TTC549 (cell line): Measurements from ENCODE around the gene CCDC3.
"Not testable (repeated sequence)": the region's sequence is repeated elsewhere in the genome, so short reads cannot be mapped to it uniquely, and the experiment has no call there.

Experiments
- FAIRE-seq: peaks from 2 replicates; lab custom pipeline; 2012; peaks lifted over from hg19 to GRCh38; lab: Jason Lieb, UNC

CCDC3 gene

GRCh38 chr10:13001041-13001886, at the start of gene CCDC3:
Gene CCDC3 (minus strand): TSS chr10:13001713. CDS start chr10:13001570, 143 bp downstream.
- no peak for FAIRE-seq

- FAIRE-seq = no peak
Observed at GRCh38 chr10:13051126-13051694, 49.7 kb upstream of the CCDC3 start.

DNA sequence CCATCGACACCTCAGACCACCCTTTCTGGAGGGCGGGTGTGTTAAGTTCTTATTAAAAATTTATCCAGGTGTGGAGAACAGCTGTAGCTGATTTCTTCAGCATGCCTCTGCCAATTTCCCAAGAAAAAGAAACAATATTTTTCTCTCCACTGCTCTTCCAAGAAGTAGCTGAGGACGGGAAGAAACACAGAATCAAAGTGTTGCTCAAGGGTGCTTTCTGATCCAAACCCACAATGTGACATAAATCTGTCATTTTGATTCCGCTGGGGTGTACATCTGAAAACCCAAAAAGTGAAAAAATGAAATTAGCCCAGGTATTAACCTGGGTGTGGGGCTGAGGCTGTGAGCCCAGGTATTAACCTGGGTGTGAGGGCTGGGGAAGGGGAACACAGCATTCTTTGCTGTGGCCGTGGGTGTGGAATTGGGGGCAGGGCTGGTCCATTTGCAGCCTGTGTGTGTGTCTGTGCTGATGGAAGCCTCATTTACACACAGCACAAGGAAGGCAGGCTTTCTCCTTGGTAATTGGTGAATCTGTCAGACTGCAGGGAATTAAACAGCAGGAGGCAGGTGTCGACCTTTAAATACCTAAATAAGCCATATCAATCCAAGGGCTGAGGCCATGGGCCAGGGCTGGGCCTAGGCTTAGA, 48.4 kb upstream of the CCDC3 start:
- FAIRE-seq = no peak

DNA sequence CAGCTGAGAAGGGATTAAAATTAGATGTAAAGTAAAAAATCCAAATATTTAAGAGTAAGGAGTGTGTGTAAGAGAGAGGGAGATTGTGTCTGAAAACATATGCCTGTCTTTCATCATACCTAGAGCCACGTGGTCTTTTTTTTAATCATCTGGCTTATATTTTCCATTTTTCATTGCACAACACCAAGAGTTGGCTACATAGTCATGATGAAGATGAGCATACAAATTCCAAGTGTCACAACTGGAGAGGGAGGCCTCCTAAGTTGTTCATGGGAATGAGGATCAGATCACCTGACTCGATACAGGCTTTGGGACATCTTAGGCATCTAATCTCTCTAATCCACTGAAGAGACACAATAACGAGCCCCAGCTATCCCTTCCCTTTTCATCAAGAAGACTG, 47.2 kb upstream of the CCDC3 start:
- no peak for FAIRE-seq

DNA sequence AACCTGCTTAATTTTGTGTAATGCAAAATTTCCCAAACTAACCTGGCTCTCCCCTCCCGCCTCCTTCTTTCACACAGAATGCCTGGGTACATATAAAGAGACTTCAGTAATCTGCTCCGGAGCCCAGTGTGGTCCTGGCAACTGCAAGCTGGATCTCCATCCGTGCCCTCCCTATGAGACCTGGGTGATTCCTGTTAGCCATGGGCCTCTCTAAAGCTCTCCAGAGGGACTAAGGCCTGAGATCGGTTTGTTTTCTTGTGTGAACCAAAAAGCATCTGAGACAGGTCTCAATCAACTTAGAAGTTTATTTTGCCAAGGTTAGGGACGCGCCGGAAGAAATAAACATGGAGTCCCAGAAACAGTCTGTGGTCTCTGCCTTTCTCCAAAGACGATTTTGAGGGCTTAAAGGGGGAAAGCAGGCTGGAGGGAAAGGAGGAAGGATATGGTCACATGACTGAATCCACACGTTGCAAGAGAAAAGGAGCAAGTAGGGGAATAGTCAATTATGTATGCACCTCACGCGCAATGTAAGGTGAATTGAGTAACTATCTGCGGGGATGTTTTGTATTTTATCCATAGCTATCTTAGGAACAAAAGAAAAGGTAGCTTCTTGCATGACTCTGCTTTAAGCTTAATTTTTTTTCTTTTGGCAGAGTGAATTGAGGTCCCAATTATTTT, 46.2 kb upstream of the CCDC3 start:
- FAIRE-seq = no peak

DNA sequence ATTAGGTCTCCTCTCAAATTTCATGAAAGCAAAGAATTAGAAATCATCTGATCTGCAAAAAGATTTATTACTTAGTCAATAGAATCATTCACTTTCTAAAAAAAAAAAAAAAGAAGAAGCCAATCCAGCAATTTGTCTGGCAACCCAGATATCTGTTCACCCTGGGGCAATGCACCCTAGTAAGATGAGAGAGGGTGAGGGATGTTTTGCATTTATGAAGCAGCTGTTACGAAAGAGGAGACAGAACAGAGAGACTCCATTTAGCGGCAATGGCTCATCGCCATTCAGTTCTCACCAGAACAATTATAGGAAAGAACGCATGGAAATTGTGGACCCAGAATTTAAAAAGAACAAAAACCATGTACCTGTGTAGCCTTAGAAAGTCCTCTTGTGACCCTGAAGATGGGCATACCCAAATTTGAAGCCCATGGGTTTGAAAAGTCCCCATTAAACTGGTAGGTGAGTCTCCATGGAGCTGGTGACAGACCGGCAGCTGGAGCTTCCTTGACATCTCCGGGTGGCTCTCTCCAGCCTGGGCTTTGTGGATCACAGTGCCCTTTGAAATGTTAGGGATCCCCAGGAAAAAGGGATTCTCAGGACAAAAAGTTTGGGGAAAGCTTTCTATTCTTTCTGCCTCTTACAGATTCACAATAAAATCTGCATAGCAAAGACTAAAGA, 45.5 kb upstream of the CCDC3 start:
- FAIRE-seq = no peak

GRCh38 chr10:13043520-13043919, 42.0 kb upstream of the CCDC3 start:
- FAIRE-seq = no peak

- FAIRE-seq = no peak
Observed at GRCh38 chr10:13039761-13040160, 38.2 kb upstream of the CCDC3 start.

DNA sequence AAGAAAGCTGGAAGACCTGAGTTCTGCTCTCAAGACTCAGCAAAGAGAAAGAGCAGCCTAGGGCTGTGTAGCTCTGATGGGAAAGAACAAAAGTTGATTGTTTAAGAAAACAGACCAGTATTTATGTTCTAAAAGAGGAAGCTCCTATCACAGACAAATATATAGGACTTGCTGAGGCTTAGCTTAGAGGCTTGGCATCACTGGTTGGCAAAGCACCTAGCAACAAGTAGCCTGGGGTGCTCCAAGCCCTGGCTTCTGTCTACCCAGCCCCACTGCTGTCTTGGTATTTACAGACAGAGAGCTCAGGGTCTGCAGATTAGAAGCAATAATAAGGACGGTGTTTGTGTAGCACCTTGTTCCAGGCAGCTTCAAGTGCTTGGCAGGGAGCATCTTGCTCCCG, 36.9 kb upstream of the CCDC3 start:
- FAIRE-seq = no peak

DNA sequence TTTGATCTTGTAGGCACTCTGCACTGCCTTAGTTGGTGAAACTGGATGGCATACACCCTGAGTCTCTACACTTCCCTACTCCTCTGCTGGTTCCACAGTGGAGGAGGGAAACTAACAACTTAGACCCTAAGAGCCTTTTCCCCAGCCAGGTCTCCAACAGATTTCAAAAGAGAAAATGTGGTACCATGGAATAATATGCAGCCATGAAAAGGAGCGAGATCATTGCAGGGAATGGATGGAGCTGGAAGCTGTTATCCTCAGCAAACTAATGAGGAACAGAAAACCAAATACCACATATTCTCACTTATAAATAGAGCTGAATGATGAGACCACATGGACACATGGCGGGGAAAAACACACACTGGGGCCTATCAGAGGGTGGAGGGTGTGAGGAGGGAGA, 36.3 kb upstream of the CCDC3 start:
- FAIRE-seq = no peak

DNA sequence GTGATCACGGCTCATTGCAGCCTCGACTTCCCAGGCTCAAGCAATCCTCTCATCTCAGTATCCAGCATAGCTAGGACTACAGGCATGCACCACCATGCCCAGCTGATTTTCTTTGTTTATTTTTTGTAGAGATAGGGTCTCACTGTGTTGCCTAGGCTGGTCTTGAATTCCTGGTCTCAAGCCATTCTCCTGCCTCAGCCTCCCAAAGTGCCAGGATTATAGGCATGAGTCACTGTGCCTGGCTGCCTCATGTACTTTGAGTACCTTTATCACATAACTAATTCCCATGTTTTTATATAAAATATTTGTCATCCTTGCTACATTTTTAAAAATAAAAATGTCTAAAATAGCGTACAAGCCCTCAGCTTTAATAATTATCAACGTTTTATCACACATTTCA, 35.3 kb upstream of the CCDC3 start:
- FAIRE-seq = no peak

- not testable (repeated sequence) for FAIRE-seq
Observed at GRCh38 chr10:13035731-13036130, 34.2 kb upstream of the CCDC3 start.

- FAIRE-seq = no peak
Observed at GRCh38 chr10:13026873-13027272, 25.4 kb upstream of the CCDC3 start.

DNA sequence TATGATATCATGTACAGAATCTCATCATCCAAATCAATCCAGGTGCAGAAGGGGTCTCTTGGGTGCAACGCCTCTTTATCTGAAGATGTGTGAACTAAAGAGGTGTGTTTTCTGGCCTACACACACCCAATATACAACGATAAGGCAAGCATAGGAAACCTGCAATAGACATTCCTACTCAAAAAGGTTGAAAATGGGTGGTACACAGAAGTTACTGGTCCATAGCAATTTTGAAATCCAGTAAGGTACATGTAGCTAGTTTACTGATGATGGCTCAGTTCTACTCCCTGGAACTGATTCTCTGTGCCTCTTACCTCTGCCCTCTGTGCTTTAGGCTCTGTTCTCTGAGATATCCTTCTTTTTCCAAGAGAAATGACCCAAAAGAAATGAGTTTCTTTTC, 22.2 kb upstream of the CCDC3 start:
- FAIRE-seq = no peak

DNA sequence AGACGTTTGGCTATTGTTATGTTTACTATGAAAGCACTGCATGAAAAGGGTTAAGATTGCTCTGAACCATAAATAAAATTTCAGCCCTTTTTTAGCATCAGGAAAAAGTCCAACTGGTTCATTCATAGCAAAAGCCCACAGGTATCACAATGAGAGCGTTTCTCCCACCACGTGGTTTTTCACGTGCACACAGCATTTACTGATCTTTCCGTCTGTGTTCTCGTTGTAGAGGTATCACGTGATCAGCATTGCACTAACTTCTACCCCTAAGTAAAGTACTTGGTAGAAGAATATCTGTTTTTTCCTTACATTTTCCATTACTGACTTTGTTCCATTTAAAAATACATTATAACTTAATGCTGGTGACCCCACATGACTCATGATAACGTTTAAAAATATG, 17.8 kb upstream of the CCDC3 start:
- no peak for FAIRE-seq

- no peak for FAIRE-seq
Observed at GRCh38 chr10:13018171-13018570, 16.7 kb upstream of the CCDC3 start.

DNA sequence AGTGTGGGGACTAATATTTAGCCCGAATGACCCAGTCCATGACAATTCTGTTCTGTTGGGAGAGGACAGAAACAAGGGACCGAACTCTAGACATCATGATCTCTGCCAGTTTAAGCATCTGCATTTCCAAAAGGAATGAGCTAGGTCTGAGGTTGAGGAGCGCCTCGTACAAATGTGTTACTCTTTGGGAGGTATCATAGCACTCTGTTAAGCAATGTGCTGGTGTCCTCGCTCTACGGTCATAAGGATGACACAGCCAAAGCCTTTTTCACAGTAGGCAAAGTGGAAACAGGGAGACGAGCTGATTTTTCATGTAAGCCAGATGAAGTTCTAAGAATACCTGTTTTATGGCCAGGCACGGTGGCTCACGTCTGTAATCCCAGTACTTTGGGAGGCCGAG, 15.4 kb upstream of the CCDC3 start:
- FAIRE-seq = no peak

DNA sequence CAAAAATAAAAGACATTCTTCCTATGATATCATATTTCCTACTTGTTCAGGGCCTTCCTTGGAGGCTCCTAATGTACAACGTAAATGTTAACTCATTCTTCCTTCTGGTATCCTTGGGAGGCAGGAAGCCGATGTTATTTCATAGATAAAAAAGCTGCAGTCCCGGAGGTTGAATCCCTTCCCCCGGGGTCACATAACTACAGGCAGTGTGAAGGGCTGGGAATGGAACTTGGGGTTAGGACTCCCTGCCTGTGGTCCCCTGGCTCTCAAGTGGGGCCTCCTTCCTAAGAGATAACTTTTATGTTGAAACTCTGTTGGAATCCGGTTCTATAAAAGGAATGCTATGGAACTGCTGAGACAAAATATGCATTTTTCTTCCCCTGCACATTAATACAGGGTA, 14.9 kb upstream of the CCDC3 start:
- no peak for FAIRE-seq

DNA sequence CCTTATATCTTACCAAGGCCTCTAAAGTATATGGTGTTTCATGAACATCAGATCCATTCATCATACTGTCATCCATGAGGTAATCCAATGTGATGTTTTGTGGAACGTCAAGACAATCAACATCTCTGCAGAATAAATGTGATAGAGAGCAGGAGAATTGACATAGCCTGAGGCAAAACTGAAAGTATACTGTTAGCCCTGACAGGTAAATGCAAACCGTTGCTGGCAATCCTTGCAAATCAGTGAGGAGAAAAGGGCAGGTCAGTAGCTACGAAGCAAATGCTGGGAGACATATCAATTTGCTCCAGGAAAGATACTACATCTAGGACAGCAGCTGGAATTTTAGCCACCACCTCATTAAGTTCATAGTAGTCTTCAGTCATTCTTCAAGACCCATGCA, 4.5 kb upstream of the CCDC3 start:
- FAIRE-seq = no peak

DNA sequence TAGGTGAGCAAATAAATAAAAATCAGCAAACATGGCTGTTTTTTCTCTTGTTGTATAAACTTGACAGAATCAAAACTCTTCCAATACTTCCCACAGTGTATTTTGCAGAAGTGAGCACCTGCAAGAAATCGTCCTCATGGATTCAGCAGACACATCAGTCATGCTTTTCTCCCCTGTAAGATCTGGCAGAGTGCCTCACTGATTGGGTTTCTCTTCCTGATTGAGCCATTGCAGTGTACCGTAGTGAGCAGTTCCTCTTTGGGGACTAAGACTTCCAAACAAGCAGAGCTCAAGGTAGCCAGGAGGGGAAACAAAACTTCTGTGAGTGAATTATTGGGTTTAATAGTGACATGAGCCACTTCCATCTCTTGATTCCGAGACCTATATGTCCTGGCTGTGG, 2.2 kb upstream of the CCDC3 start:
- FAIRE-seq = no peak

- no peak for FAIRE-seq
Observed at GRCh38 chr10:13003004-13003403, 1.5 kb upstream of the CCDC3 start.

- no peak for FAIRE-seq
Observed at GRCh38 chr10:13001887-13002212, 337 bp upstream of the CCDC3 start.

DNA sequence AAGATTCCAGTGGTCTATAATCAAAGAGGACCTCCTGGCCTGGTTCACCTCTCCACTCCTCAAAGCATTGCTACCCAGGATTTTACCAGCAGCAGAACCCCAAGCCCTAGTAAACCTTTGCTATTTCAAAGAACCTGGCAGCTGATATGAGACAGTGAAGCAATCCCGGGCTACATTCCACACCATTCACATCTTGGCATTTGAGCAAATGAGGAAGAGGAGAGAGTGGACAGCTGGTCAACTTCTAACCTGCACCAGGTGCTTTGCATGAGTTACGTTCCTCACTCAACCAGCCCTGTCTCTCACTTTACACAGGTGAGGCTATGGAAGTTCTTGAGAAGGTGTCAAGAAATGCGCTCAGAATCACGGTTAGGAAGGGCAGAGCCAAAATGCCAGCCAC, 1.1 kb downstream of the CCDC3 start:
- FAIRE-seq = no peak
